SU-DHL-6 (cell line): ENCODE measurements around the gene PCYOX1L.

Source experiments
- H2AFZ ChIP-seq: fragments of 200-600 bp; sonication (generic); 2 replicates; pipeline ENCODE4 v1.6.1; 2014; ENCODE audit warnings: low read depth, mild to moderate bottlenecking, moderate library complexity, mixed read lengths, antibody characterized with exemption, low read length; ENCODE audit not compliant: severe bottlenecking
- H3F3A ChIP-seq: fragments of 200-600 bp; shearing (Covaris generic); 2 replicates; pipeline ENCODE4 v1.6.0; 2016; ENCODE audit warnings: antibody characterized with exemption, mild to moderate bottlenecking; ENCODE audit not compliant: insufficient read depth
- H3K27ac ChIP-seq: fragments of 200-600 bp; sonication (generic); 2 replicates; pipeline ENCODE4 v1.5.1; 2016; ENCODE audit warnings: low read depth, mild to moderate bottlenecking, low read length, moderate library complexity, mixed read lengths
- H3K27me3 ChIP-seq: fragments of 200-600 bp; sonication (generic), shearing (Covaris generic); 2 replicates; pipeline ENCODE4 v1.6.0; 2014; ENCODE audit warnings: mild to moderate bottlenecking, low read length
- H3K36me3 ChIP-seq: fragments of 200-600 bp; sonication (generic); 2 replicates; pipeline ENCODE4 v1.6.1; 2014; ENCODE audit warnings: mild to moderate bottlenecking, low read length, mixed read lengths
- H3K4me2 ChIP-seq: fragments of 300-600, 200-600 bp; shearing (Covaris generic), sonication (generic); 2 replicates; pipeline ENCODE4 v1.6.0; 2014; ENCODE audit warnings: low read length, low read depth, mild to moderate bottlenecking; ENCODE audit not compliant: poor library complexity, severe bottlenecking
- H3K4me3 ChIP-seq: fragments of 200-600 bp; sonication (generic); 2 replicates; pipeline ENCODE4 v1.5.1; 2014; ENCODE audit warnings: antibody characterized with exemption, low read length, mild to moderate bottlenecking, mixed read lengths; ENCODE audit not compliant: insufficient read depth, poor library complexity, severe bottlenecking
- H3K79me2 ChIP-seq: fragments of 200-600 bp; sonication (generic); 2 replicates; pipeline ENCODE4 v1.6.1; 2014; ENCODE audit warnings: mild to moderate bottlenecking, low read length, moderate library complexity; ENCODE audit not compliant: insufficient read depth
- H3K9ac ChIP-seq: fragments of 200-600 bp; sonication (generic); 2 replicates; pipeline ENCODE4 v1.7.0; 2014; ENCODE audit warnings: mild to moderate bottlenecking, low read length
- H3K9me2 ChIP-seq: fragments of 200-600 bp; sonication (generic); replicated peaks from 2 replicates; pipeline ENCODE4 v1.6.1; 2014; ENCODE audit warnings: low read length; ENCODE audit not compliant: insufficient read depth
- H3K9me3 ChIP-seq: fragments of 200-600 bp; sonication (generic); 2 replicates; pipeline ENCODE4 v1.6.1; 2014; ENCODE audit warnings: low read length, mixed read lengths; ENCODE audit not compliant: insufficient read depth
- H4K20me1 ChIP-seq: fragments of 200-600 bp; sonication (generic); 2 replicates; pipeline ENCODE4 v1.6.1; 2014; ENCODE audit warnings: low read depth, mild to moderate bottlenecking, antibody characterized with exemption, low read length, moderate library complexity, mixed read lengths
- EZH2phosphoT487 ChIP-seq: fragments of 200-600 bp; sonication (generic), shearing (Covaris generic); conservative IDR thresholded peaks from 2 replicates; pipeline ENCODE4 v1.6.1; 2018; ENCODE audit warnings: mild to moderate bottlenecking, antibody characterized with exemption, low read length, moderate library complexity, mixed read lengths
- TF ChIP-seq, protein P1 (sequence below): fragments of 200-600 bp; sonication (generic); IDR thresholded peaks from one replicate; pipeline ENCODE4 v1.5.1; 2017; ENCODE audit warnings: antibody characterized with exemption, mild to moderate bottlenecking, low read length, moderate library complexity; ENCODE audit not compliant: insufficient read depth, poor library complexity, severe bottlenecking

Gene PCYOX1L

GRCh38 chr5:149325894-149326293 lies 32.0 kb upstream of the PCYOX1L start:
- no peaks in the 10 kb centered on the region for H3K9me3 ChIP-seq
- H4K20me1 ChIP-seq = no peaks in the 10 kb centered on the region
- no peaks in the 10 kb centered on the region for H3K27me3 ChIP-seq
- no peak overlapping the region for H3K27ac ChIP-seq
- H3K36me3 ChIP-seq = no peaks in the 10 kb centered on the region
- no peak for TF ChIP-seq EZH2phosphoT487
- TF ChIP-seq, protein P1, sequence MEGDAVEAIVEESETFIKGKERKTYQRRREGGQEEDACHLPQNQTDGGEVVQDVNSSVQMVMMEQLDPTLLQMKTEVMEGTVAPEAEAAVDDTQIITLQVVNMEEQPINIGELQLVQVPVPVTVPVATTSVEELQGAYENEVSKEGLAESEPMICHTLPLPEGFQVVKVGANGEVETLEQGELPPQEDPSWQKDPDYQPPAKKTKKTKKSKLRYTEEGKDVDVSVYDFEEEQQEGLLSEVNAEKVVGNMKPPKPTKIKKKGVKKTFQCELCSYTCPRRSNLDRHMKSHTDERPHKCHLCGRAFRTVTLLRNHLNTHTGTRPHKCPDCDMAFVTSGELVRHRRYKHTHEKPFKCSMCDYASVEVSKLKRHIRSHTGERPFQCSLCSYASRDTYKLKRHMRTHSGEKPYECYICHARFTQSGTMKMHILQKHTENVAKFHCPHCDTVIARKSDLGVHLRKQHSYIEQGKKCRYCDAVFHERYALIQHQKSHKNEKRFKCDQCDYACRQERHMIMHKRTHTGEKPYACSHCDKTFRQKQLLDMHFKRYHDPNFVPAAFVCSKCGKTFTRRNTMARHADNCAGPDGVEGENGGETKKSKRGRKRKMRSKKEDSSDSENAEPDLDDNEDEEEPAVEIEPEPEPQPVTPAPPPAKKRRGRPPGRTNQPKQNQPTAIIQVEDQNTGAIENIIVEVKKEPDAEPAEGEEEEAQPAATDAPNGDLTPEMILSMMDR = no peak
- no peak overlapping the region for H2AFZ ChIP-seq
- H3K4me2 ChIP-seq = no peak overlapping the region
- H3K79me2 ChIP-seq = no peaks in the 10 kb centered on the region
- no peaks in the 10 kb centered on the region for H3K9me2 ChIP-seq
- no peaks in the 10 kb centered on the region for H3F3A ChIP-seq
- no peak overlapping the region for H3K9ac ChIP-seq
- H3K4me3 ChIP-seq = no peak overlapping the region

DNA sequence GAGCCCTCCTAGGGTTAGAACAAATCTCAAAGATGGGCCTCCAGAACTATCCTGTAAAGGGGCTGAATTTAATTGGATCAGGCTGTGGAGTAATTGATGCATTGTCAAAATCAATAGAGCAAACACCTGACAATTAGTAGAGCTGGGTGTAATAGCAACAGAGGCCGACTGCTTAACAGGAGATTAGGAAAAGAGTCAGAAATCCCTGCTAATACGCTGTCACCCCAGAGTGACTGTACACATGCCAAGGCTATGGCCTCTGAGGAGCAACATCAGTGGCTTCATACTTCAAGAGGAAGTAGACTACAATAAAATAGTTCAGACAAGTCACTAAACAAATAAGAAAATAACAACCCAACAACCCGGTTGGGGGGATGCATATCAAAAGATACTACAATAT lies 31.2 kb upstream of the PCYOX1L start:
- Histone ChIP-seq H3K9me3 (no peaks in the 10 kb centered on the region), H3K9me2 (no peaks in the 10 kb centered on the region), H3K27ac (no peak overlapping the region), H4K20me1 (no peaks in the 10 kb centered on the region), H2AFZ (no peak overlapping the region), H3K4me3 (no peak overlapping the region), H3K27me3 (no peaks in the 10 kb centered on the region), H3K4me2 (no peak overlapping the region), H3K79me2 (no peaks in the 10 kb centered on the region), H3K9ac (no peak overlapping the region), H3F3A (no peaks in the 10 kb centered on the region), H3K36me3 (no peaks in the 10 kb centered on the region)
- TF ChIP-seq, protein P1 = no peak
- TF ChIP-seq EZH2phosphoT487 = no peak

- no peaks in the 10 kb centered on the region for H4K20me1 ChIP-seq
- no peak overlapping the region for H3K4me3 ChIP-seq
- H3K79me2 ChIP-seq = no peaks in the 10 kb centered on the region
- H3K9me2 ChIP-seq = no peaks in the 10 kb centered on the region
- H3K27me3 ChIP-seq = no peaks in the 10 kb centered on the region
- no peak overlapping the region for H3K4me2 ChIP-seq
- H3K9me3 ChIP-seq = no peaks in the 10 kb centered on the region
- no peaks in the 10 kb centered on the region for H3F3A ChIP-seq
- no peak overlapping the region for H2AFZ ChIP-seq
- no peaks in the 10 kb centered on the region for H3K36me3 ChIP-seq
- no peak overlapping the region for H3K27ac ChIP-seq
- TF ChIP-seq, protein P1 = no peak
- no peak for TF ChIP-seq EZH2phosphoT487
- H3K9ac ChIP-seq = no peak overlapping the region
Observed at GRCh38 chr5:149328177-149328576, 29.7 kb upstream of the PCYOX1L start.
